K562 (cell line): Measurements from ENCODE around the gene XRCC5. TPM values are rescaled to one million over a fixed set of nuclear protein-coding genes. Genes with fewer than 3 reads are reported as not detected.

Experiments
- ATAC-seq: fragments of 200-7000 bp; cut with Tn5 transposase; 3 replicates; pipeline ENCODE4 v1.9.1; 2020; ENCODE audit warnings: moderate library complexity
- BruUV-seq: library from RNA; stranded (reverse); fragments of 400-500 nt; replicated peaks from 2 replicates; lab custom pipeline; 2021; lab: Mats Ljungman, UMichigan
- CTCF ChIA-PET: fragments of 300-600 bp; formaldehyde crosslinking; extraction: SDS; loops from one replicate; lab custom pipeline; 2021; ENCODE audit warnings: low intra/inter-chr PET ratio; lab: Yijun Ruan, JAX
- POLR2A ChIA-PET: fragments of 300-600, 350-650 bp; sonication (Branson Sonifier 250); formaldehyde crosslinking; extraction: SDS; loops from one replicate; lab custom pipeline; 2021; ENCODE audit warnings: antibody characterized with exemption, inconsistent platforms; lab: Yijun Ruan, JAX
- DNase-seq, 4 experiments: peaks; one replicate each; pipeline versions ENCODE4 v3.0.0 to v3.0.0-alpha.2; 2011 to 2018; ENCODE audit warnings: low spot score in 3 of 4, mixed read lengths in 3 of 4; ENCODE audit errors: extremely low read depth in 1 of 4
- FAIRE-seq: peaks from 2 replicates; lab custom pipeline; 2011; peaks lifted over from hg19 to GRCh38; lab: Jason Lieb, UNC
- H2AFZ ChIP-seq: 2 replicates; pipeline ENCODE4 v1.6.0; 2011; ENCODE audit warnings: low read depth, low read length, control low read depth, inconsistent platforms
- H3K27ac ChIP-seq: fragments of 200-600 bp; 3 replicates; pipeline ENCODE4 v1.8.0; 2011; ENCODE audit warnings: low read depth, mild to moderate bottlenecking, control low read depth, inconsistent platforms, low read length, moderate library complexity, mixed read lengths; ENCODE audit errors: extremely low read depth
- H3K27me3 ChIP-seq, 2 experiments: fragments of 300-600 bp in 1 of 2; 2 replicates in 1 of 2; 3 replicates in 1 of 2; pipeline versions ENCODE4 v1.6.0 to v1.8.0; 2011; ENCODE audit warnings: inconsistent platforms in 2 of 2, low read length in 2 of 2, mild to moderate bottlenecking in 1 of 2, mixed read lengths in 1 of 2, moderate library complexity in 1 of 2; ENCODE audit not compliant: control insufficient read depth in 2 of 2, insufficient read depth in 2 of 2
- H3K36me3 ChIP-seq: fragments of 300-600 bp; 3 replicates; pipeline ENCODE4 v1.8.0; 2011; ENCODE audit warnings: mild to moderate bottlenecking, low read length, inconsistent platforms; ENCODE audit not compliant: control insufficient read depth, insufficient read depth
- H3K4me1 ChIP-seq, 2 experiments: fragments of 200-600 bp in 1 of 2; replicated peaks in 1 of 2; 2 replicates in 1 of 2; 3 replicates in 1 of 2; pipeline versions ENCODE4 v1.5.1 to v1.8.0; 2011; ENCODE audit warnings: inconsistent platforms in 2 of 2, low read length in 2 of 2, mild to moderate bottlenecking in 1 of 2, mixed read lengths in 1 of 2, moderate library complexity in 1 of 2; ENCODE audit not compliant: control insufficient read depth in 2 of 2, insufficient read depth in 2 of 2
- H3K4me2 ChIP-seq: 2 replicates; pipeline ENCODE4 v1.6.1; 2011; ENCODE audit warnings: low read length, control low read depth, inconsistent platforms, mixed read lengths; ENCODE audit not compliant: insufficient read depth
- H3K4me3 ChIP-seq: fragments of 200-600 bp; sonication (generic), shearing (Covaris generic); 2 replicates; pipeline ENCODE4 v1.5.1; 2016; ENCODE audit warnings: control low read depth, inconsistent platforms
- H3K79me2 ChIP-seq: fragments of 200-600 bp; 3 replicates; pipeline ENCODE4 v1.8.0; 2011; ENCODE audit warnings: low read length, inconsistent platforms; ENCODE audit not compliant: control insufficient read depth, insufficient read depth
- H3K9ac ChIP-seq, 2 experiments: 2 replicates each; pipeline versions ENCODE4 v1.6.0 to v1.6.1; 2011; ENCODE audit warnings: low read depth in 2 of 2, low read length in 2 of 2, control low read depth in 1 of 2, inconsistent platforms in 1 of 2, mild to moderate bottlenecking in 1 of 2, mixed read lengths in 1 of 2; ENCODE audit not compliant: insufficient read depth in 1 of 2
- H3K9me1 ChIP-seq: one replicate; pipeline ENCODE4 v1.6.0; 2011; ENCODE audit warnings: inconsistent platforms, mild to moderate bottlenecking, low read length, moderate library complexity; ENCODE audit not compliant: control insufficient read depth, insufficient read depth
- H3K9me3 ChIP-seq: replicated peaks from 2 replicates; pipeline ENCODE4 v1.5.1; 2011; ENCODE audit warnings: low read depth, low read length, inconsistent platforms; ENCODE audit not compliant: control insufficient read depth, insufficient read depth
- H4K20me1 ChIP-seq: replicated peaks from 2 replicates; pipeline ENCODE4 v1.6.1; 2011; ENCODE audit warnings: low read length, inconsistent platforms, mixed read lengths; ENCODE audit not compliant: control insufficient read depth, insufficient read depth
- C11orf30 ChIP-seq: fragments of 450-650 bp; IDR thresholded peaks from 2 replicates; pipeline ENCODE4 v1.6.1; 2016; ENCODE audit warnings: low read depth, mild to moderate bottlenecking
- FOSL1 ChIP-seq: fragments of 200-800 bp; sonication (Bioruptor generic); conservative IDR thresholded peaks from 2 replicates; pipeline ENCODE4 v1.6.1; 2016; ENCODE audit warnings: missing genetic modification characterization, missing compliant biosample characterization
- LARP7 ChIP-seq: fragments of 450-650 bp; IDR thresholded peaks from 2 replicates; pipeline ENCODE4 v1.6.1; 2016
- MIER1 ChIP-seq: fragments of 450-650 bp; IDR thresholded peaks from 2 replicates; pipeline ENCODE4 v1.6.1; 2016; ENCODE audit warnings: antibody characterized with exemption, mild to moderate bottlenecking, low read depth
- MYBL2 ChIP-seq, 2 experiments: fragments of 450-650 bp in 1 of 2; sonication (generic) in 1 of 2; formaldehyde crosslinking in 1 of 2; IDR thresholded peaks; 2 replicates each; pipeline versions ENCODE4 v1.6.1 to v1.8.1; 2017 to 2022; ENCODE audit warnings: borderline replicate concordance in 1 of 2, inconsistent platforms in 1 of 2, low read depth in 1 of 2, mild to moderate bottlenecking in 1 of 2, missing genetic modification reagents in 1 of 2, moderate library complexity in 1 of 2
- RFX1 ChIP-seq: fragments of 450-650 bp; IDR thresholded peaks from 2 replicates; pipeline ENCODE4 v1.6.1; 2016; ENCODE audit warnings: mild to moderate bottlenecking, moderate library complexity
- STAT5B ChIP-seq: fragments of 250-450 bp; sonication (Bioruptor Pico); IDR thresholded peaks from 2 replicates; pipeline ENCODE4 v1.8.0; 2021; ENCODE audit warnings: mild to moderate bottlenecking, inconsistent platforms
- SUPT5H ChIP-seq: fragments of 450-650 bp; IDR thresholded peaks from 2 replicates; pipeline ENCODE4 v1.6.1; 2016
- ZNF384 ChIP-seq: IDR thresholded peaks from 2 replicates; pipeline ENCODE4 v1.6.1; 2012; ENCODE audit warnings: low read depth, low read length, improper control_type of control experiment
- ZNF445 ChIP-seq: fragments of 250-450 bp; sonication (Bioruptor Pico); IDR thresholded peaks from 2 replicates; pipeline ENCODE4 v1.4.0; 2020; ENCODE audit warnings: low read depth, mild to moderate bottlenecking, moderate library complexity
- ZNF644 ChIP-seq: fragments of 200-800 bp; sonication (Bioruptor generic); IDR thresholded peaks from 2 replicates; pipeline ENCODE4 v1.6.1; 2016; ENCODE audit warnings: low read depth, missing genetic modification characterization, missing compliant biosample characterization
- WGBS: fragments of 100-300 bp; shearing (Covaris generic); methylation state at CpG from one replicate; pipeline ENCODE4 v1.1.6; 2016; ENCODE audit warnings: low coverage, mixed read lengths; ENCODE audit not compliant: insufficient coverage; ENCODE audit errors: missing lambda C conversion rate; 5-methylcytosine and 5-hydroxymethylcytosine counted together
- in situ Hi-C: fragments of 300-500 bp; cut with MboI; formaldehyde crosslinking; loops from 4 replicates; pipeline ENCODE4 v1.15.0; 2018; ENCODE audit warnings: inconsistent platforms, mixed read lengths
- intact Hi-C: fragments of 100-400 bp; cut with micrococcal nuclease; formaldehyde crosslinking; loops from 2 replicates; pipeline ENCODE4 v1.14.2; 2022
- polyA plus RNA-seq, 8 experiments: library from polyadenylated mRNA; depleted of rRNA in 4 of 8; stranded (reverse) in 5 of 8; unstranded in 3 of 8; fragments of >200 nt; fragmentation: Nextera tagmentation in 2 of 8; fragmentation: Illumina TruSeq in 1 of 8; extraction: Ambion mirVana in 2 of 8; extraction: Trizol in 1 of 8; gene quantifications; 2 replicates each; pipeline versions ENCODE4 v1.2.1 to v1.2.3, GENCODE V29; 2011 to 2014; ENCODE audit warnings: inconsistent platforms in 1 of 8, missing spikeins in 1 of 8
- total RNA-seq, 7 experiments: library from RNA; depleted of rRNA in 6 of 7; stranded (reverse); fragments of >200 nt in 6 of 7; fragmentation: Illumina TruSeq in 2 of 7; extraction: Trizol in 2 of 7; gene quantifications; 2 replicates each; pipeline versions ENCODE4 v1.2.1 to v1.2.3, GENCODE V29; 2011 to 2021; ENCODE audit warnings: low replicate concordance in 1 of 7
- TF ChIP-seq, protein P1 (sequence below): fragments of 450-650 bp; IDR thresholded peaks from 2 replicates; pipeline ENCODE4 v1.7.1; 2018; ENCODE audit warnings: mild to moderate bottlenecking, low read depth; ENCODE audit not compliant: partially characterized antibody
- TF ChIP-seq, protein P2 (sequence below), 2 experiments: fragments of 450-650 bp in 1 of 2; sonication (generic) in 1 of 2; formaldehyde crosslinking in 1 of 2; IDR thresholded peaks in 1 of 2; conservative IDR thresholded peaks in 1 of 2; 2 replicates each; pipeline versions ENCODE4 v1.6.1 to v1.8.1; 2016 to 2023; ENCODE audit warnings: mild to moderate bottlenecking in 2 of 2, moderate library complexity in 2 of 2, inconsistent platforms in 1 of 2, missing genetic modification reagents in 1 of 2
- TF ChIP-seq, protein P3 (sequence below): fragments of 150-350 bp; IDR thresholded peaks from 2 replicates; pipeline ENCODE4 v1.6.1; 2014; ENCODE audit warnings: low read depth, mild to moderate bottlenecking, low read length, borderline replicate concordance

Gene XRCC5
- total and polyA plus RNA-seq, 9 of the 15 experiments (the other 6 are each of a cell fraction or from before 2014, with no cell fraction given), result 168 to 551 (median 297) TPM

DNA sequence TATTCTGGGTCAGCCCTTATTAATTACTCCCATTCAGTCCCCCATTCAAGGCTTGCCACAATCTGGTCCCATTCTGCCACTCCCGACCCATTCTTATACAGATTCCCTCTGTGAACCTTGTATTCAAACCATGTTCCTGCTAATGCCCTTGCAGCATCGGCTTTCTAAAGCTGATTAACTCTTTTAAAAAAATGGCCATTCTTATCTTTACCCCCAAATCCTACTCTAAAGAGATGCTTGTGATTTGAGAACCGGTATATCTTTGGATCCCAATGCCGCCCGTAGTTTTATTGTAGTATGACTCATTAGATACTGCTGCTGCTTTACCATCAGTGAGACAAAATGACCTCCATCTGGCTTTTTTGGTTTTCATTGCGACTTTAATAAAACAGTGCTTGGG is 72.2 kb downstream of the XRCC5 start:
- intact Hi-C loops, result no loop called here
- BruUV-seq, result no TSS peak
- peaks cover 50% of the 10 kb centered on the region for H3K79me2 ChIP-seq
- TF ChIP-seq MYBL2 (IDR thresholded peaks at IDR 0.05; ENCODE audit: low read depth) (no peak), MYBL2 (CRISPR knock-in tag; IDR thresholded peaks at IDR 0.05; ENCODE audit: borderline replicate concordance) (no peak), ZNF644 (tag) (no peak), MIER1 (no peak), LARP7 (no peak), ZNF384 (peak; percentile 57), FOSL1 (tag) (peak; percentile 76), RFX1 (no peak), SUPT5H (no peak), STAT5B (no peak), C11orf30 (no peak), ZNF445 (CRISPR knock-in tag) (no peak)
- TF ChIP-seq, protein P1, sequence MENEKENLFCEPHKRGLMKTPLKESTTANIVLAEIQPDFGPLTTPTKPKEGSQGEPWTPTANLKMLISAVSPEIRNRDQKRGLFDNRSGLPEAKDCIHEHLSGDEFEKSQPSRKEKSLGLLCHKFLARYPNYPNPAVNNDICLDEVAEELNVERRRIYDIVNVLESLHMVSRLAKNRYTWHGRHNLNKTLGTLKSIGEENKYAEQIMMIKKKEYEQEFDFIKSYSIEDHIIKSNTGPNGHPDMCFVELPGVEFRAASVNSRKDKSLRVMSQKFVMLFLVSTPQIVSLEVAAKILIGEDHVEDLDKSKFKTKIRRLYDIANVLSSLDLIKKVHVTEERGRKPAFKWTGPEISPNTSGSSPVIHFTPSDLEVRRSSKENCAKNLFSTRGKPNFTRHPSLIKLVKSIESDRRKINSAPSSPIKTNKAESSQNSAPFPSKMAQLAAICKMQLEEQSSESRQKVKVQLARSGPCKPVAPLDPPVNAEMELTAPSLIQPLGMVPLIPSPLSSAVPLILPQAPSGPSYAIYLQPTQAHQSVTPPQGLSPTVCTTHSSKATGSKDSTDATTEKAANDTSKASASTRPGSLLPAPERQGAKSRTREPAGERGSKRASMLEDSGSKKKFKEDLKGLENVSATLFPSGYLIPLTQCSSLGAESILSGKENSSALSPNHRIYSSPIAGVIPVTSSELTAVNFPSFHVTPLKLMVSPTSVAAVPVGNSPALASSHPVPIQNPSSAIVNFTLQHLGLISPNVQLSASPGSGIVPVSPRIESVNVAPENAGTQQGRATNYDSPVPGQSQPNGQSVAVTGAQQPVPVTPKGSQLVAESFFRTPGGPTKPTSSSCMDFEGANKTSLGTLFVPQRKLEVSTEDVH, result no peak
- TF ChIP-seq, protein P2, sequence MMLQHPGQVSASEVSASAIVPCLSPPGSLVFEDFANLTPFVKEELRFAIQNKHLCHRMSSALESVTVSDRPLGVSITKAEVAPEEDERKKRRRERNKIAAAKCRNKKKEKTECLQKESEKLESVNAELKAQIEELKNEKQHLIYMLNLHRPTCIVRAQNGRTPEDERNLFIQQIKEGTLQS (IDR thresholded peaks at IDR 0.05), result peak; percentile 50; the same call in 1 of the 2 replicates
- TF ChIP-seq, protein P2 (CRISPR knock-in tag; conservative IDR thresholded peaks at IDR 0.05), result no peak
- TF ChIP-seq, protein P3, sequence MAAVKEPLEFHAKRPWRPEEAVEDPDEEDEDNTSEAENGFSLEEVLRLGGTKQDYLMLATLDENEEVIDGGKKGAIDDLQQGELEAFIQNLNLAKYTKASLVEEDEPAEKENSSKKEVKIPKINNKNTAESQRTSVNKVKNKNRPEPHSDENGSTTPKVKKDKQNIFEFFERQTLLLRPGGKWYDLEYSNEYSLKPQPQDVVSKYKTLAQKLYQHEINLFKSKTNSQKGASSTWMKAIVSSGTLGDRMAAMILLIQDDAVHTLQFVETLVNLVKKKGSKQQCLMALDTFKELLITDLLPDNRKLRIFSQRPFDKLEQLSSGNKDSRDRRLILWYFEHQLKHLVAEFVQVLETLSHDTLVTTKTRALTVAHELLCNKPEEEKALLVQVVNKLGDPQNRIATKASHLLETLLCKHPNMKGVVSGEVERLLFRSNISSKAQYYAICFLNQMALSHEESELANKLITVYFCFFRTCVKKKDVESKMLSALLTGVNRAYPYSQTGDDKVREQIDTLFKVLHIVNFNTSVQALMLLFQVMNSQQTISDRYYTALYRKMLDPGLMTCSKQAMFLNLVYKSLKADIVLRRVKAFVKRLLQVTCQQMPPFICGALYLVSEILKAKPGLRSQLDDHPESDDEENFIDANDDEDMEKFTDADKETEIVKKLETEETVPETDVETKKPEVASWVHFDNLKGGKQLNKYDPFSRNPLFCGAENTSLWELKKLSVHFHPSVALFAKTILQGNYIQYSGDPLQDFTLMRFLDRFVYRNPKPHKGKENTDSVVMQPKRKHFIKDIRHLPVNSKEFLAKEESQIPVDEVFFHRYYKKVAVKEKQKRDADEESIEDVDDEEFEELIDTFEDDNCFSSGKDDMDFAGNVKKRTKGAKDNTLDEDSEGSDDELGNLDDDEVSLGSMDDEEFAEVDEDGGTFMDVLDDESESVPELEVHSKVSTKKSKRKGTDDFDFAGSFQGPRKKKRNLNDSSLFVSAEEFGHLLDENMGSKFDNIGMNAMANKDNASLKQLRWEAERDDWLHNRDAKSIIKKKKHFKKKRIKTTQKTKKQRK, result no peak

More for the DNA sequence above, 72.2 kb downstream of the XRCC5 start:
- Histone ChIP-seq H3K4me3 (no peak overlapping the region), H3K4me2 (no peak overlapping the region), H3K4me1 (peaks cover 6 to 8% of the 10 kb centered on the region in 2 experiments; a peak in 2 of 5 replicates), H2AFZ (no peak overlapping the region), H3K27me3 (no peaks in the 10 kb centered on the region), H3K27ac (no peak overlapping the region), H3K9me1 (no peaks in the 10 kb centered on the region), H4K20me1 (peaks cover 3% of the 10 kb centered on the region; the same call in 1 of the 2 replicates), H3K36me3 (peaks cover 71% of the 10 kb centered on the region), H3K9ac (no peak overlapping the region), H3K9me3 (no peaks in the 10 kb centered on the region)
- CTCF ChIA-PET, result no interaction called here
- POLR2A ChIA-PET, result no interaction called here
- WGBS, result 10% methylated on average over 6 of the region's 6 CpGs
- peak; percentile 71 for FAIRE-seq
- in situ Hi-C loops, result no loop called here
- no peak; the same call in 2 of the 3 replicates for ATAC-seq
- DNase-seq, result peak in 1 of 4 experiments; percentile 31
